ENCODE measurements around the gene GAPVD1.

GAPVD1 gene

DNA sequence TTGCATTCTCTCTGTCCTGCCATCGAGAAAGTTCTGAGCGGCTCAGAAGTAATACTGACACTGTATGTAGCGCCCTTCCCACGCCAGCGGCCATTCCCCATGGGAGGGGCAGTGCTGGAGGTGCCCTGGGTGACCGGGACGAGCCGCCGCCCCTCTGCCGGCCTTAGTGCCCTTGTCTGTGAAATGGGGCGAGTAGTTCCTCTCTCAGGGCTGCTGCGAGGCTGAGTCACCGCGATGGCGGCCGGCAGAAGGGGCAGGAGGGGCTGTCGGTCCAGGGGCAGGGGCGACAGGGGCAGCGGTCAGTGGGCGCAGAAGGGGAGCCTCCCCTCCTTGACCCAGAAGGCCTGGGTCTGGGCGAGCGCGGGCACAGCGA, 148.9 kb downstream of the GAPVD1 start:
- no peak for DNase-seq (ENCODE audit: low read depth in 1 of 2, low spot score in 1 of 2)
- peaks cover 4% of the 10 kb centered on the region for H3K27me3 ChIP-seq (ENCODE audit: insufficient read depth, poor library complexity, severe bottlenecking)
- H3K4me3 ChIP-seq (replicated peaks; ENCODE audit: insufficient read depth, low read length) = no peak overlapping the region
- no peak overlapping the region for H3K27ac ChIP-seq (replicated peaks)
- TF ChIP-seq, protein P1, sequence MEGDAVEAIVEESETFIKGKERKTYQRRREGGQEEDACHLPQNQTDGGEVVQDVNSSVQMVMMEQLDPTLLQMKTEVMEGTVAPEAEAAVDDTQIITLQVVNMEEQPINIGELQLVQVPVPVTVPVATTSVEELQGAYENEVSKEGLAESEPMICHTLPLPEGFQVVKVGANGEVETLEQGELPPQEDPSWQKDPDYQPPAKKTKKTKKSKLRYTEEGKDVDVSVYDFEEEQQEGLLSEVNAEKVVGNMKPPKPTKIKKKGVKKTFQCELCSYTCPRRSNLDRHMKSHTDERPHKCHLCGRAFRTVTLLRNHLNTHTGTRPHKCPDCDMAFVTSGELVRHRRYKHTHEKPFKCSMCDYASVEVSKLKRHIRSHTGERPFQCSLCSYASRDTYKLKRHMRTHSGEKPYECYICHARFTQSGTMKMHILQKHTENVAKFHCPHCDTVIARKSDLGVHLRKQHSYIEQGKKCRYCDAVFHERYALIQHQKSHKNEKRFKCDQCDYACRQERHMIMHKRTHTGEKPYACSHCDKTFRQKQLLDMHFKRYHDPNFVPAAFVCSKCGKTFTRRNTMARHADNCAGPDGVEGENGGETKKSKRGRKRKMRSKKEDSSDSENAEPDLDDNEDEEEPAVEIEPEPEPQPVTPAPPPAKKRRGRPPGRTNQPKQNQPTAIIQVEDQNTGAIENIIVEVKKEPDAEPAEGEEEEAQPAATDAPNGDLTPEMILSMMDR (IDR thresholded peaks at IDR 0.05; ENCODE audit: insufficient read depth, low read length) = no peak
- TF ChIP-seq SPI1 (IDR thresholded peaks at IDR 0.05; ENCODE audit: borderline replicate concordance, low read depth) (no peak), REST (IDR thresholded peaks at IDR 0.05; ENCODE audit: insufficient replicate concordance, low read depth) (no peak), GABPA (IDR thresholded peaks at IDR 0.05; ENCODE audit: low read depth) (no peak), POLR2AphosphoS5 (IDR thresholded peaks at IDR 0.05; ENCODE audit: low read depth) (no peak)

DNA sequence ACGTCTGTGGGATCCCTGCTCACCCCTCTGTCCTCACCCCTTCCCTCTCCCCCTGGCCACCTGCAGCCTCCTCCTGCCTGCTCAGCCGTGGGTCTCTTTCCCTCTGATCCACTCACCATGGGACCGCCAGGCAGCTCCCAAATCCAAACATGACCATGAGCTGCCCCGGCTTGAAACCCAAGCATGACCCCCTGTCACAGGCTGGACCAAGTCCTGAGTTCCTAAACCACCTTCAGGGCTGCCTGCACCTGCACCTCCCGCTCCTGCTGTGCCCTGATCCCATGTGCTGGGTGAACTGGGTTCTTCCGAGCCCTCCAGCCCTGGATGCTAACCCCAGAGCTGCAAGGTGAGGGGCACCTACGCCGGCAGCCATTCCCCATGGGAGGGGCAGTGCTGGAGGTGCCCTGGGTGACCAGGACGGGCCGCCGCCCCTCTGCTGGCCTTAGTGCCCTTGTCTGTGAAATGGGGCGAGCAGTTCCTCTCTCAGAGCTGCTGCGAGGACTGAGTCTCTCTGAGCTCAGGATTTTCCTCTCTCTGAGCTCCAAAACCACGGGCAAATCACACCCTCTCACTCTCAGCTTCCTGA, 149.6 kb downstream of the GAPVD1 start:
- TF ChIP-seq GABPA (IDR thresholded peaks at IDR 0.05; ENCODE audit: low read depth) (no peak), SPI1 (IDR thresholded peaks at IDR 0.05; ENCODE audit: borderline replicate concordance, low read depth) (no peak), POLR2AphosphoS5 (IDR thresholded peaks at IDR 0.05; ENCODE audit: low read depth) (no peak), REST (IDR thresholded peaks at IDR 0.05; ENCODE audit: insufficient replicate concordance, low read depth) (no peak)
- TF ChIP-seq, protein P1 (IDR thresholded peaks at IDR 0.05; ENCODE audit: insufficient read depth, low read length) = no peak
- no peak overlapping the region for H3K4me3 ChIP-seq (replicated peaks; ENCODE audit: insufficient read depth, low read length)
- no peak overlapping the region for H3K27ac ChIP-seq (replicated peaks)
- no peak for DNase-seq (ENCODE audit: low read depth in 1 of 2, low spot score in 1 of 2)
- H3K27me3 ChIP-seq (ENCODE audit: insufficient read depth, poor library complexity, severe bottlenecking) = peaks cover 4% of the 10 kb centered on the region

- Histone ChIP-seq H3K27ac (replicated peaks) (no peak overlapping the region), H3K27me3 (ENCODE audit: insufficient read depth, poor library complexity, severe bottlenecking) (peaks cover 4% of the 10 kb centered on the region), H3K4me3 (replicated peaks; ENCODE audit: insufficient read depth, low read length) (no peak overlapping the region)
- TF ChIP-seq REST (IDR thresholded peaks at IDR 0.05; ENCODE audit: insufficient replicate concordance, low read depth) (no peak), GABPA (IDR thresholded peaks at IDR 0.05; ENCODE audit: low read depth) (no peak), SPI1 (IDR thresholded peaks at IDR 0.05; ENCODE audit: borderline replicate concordance, low read depth) (no peak), POLR2AphosphoS5 (IDR thresholded peaks at IDR 0.05; ENCODE audit: low read depth) (no peak)
- TF ChIP-seq, protein P1 (IDR thresholded peaks at IDR 0.05; ENCODE audit: insufficient read depth, low read length) = no peak
- DNase-seq (ENCODE audit: low read depth in 1 of 2, low spot score in 1 of 2) = no peak
Observed at GRCh38 chr9:125412166-125412565, 150.5 kb downstream of the GAPVD1 start.
